ENCODE data around the gene CA10. TPM values are rescaled to one million over a fixed set of nuclear protein-coding genes. Genes with fewer than 3 reads are reported as not detected.

The CA10 gene
- total and polyA plus RNA-seq, 2 of the 4 experiments (the other 2 are of a cell fraction): not detected

DNA sequence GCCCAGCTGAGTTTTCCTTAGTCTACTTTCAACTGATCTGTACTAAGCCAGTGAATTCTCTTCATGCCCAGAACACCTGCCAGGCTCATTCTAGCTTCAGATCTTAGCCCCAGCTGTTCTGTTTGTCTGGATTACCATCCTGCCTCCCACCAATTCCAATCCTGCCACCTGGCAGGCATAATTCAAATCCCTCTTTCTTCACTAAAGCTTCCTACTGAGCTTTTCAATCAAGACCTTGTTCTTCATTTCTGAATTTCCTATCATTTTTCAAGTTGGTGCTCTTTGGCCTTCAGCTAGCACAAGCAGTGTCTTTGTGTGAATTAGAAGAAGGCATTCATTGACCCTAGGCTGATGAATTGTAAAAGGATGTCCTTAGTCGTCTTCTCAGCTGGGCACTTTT, 540.5 kb downstream of the CA10 start:
- H2BK15ac ChIP-seq (ENCODE audit: low read depth, low read length): no peak overlapping the region
- H4K20me1 ChIP-seq (ENCODE audit: insufficient read depth, low read length): no peaks in the 10 kb centered on the region
- no peak overlapping the region for H4K91ac ChIP-seq (ENCODE audit: insufficient read depth, low read depth, low read length)
- no peak overlapping the region for H2AFZ ChIP-seq (replicated peaks; ENCODE audit: low read length, poor library complexity)
- no peak overlapping the region for H2BK120ac ChIP-seq (ENCODE audit: low read depth, low read length)
- POLR2A ChIA-PET (ENCODE audit: unreplicated experiment): no interaction called here
- intact Hi-C loops (cut with micrococcal nuclease) (no loop called here), dilution Hi-C loops (cut with HindIII; ENCODE audit: low sequenced_read_pairs, unreplicated experiment) (no loop called here), in situ Hi-C loops (cut with MboI; ENCODE audit: low sequenced_read_pairs) (no loop called here)
- no peak for ATAC-seq (ENCODE audit: low read depth)
- no peak overlapping the region for H3K4ac ChIP-seq (ENCODE audit: low read depth, low read length)
- no peak overlapping the region for H3K9ac ChIP-seq (ENCODE audit: low read depth, low read length)
- H3K27me3 ChIP-seq (ENCODE audit: control insufficient read depth, insufficient read depth, low read length): no peaks in the 10 kb centered on the region
- no peak overlapping the region for H2BK5ac ChIP-seq (ENCODE audit: low read depth, low read length, poor library complexity, severe bottlenecking)
- WGBS, 2 experiments (ENCODE audit: extremely low coverage in 2 of 2, insufficient read length in 1 of 2): no CpG with 5 or more reads among the region's 1 CpG
- no peak overlapping the region for H2AK9ac ChIP-seq (replicated peaks; ENCODE audit: low read depth, low read length, poor library complexity)
- no peaks in the 10 kb centered on the region for H3K79me1 ChIP-seq (ENCODE audit: low read depth in 1 of 2, low read length in 2 of 2)
- no TSS peak for BruUV-seq (replicated peaks)
- no peak overlapping the region for H3K14ac ChIP-seq (replicated peaks; ENCODE audit: low read depth, low read length)
- no peak overlapping the region for H2AK5ac ChIP-seq (ENCODE audit: low read depth, low read length)
- DNase-seq: no peak
- CTCF ChIA-PET: no interaction called here
- no peak overlapping the region for H3K4me3 ChIP-seq (ENCODE audit: insufficient read depth, low read depth, low read length)
- H4K5ac ChIP-seq (ENCODE audit: low read depth, low read length): no peak overlapping the region
- no peak overlapping the region for H4K8ac ChIP-seq (ENCODE audit: low read depth in 2 of 2, low read length in 2 of 2)
- H2BK20ac ChIP-seq (ENCODE audit: low read depth, low read length): no peak overlapping the region
- no peak overlapping the region for H3K27ac ChIP-seq (ENCODE audit: insufficient read depth, low read length)
- TF ChIP-seq RFX5 (IDR thresholded peaks at IDR 0.05; ENCODE audit: low read depth, low read length) (no peak), CEBPB (IDR thresholded peaks at IDR 0.05; ENCODE audit: low read depth, low read length) (no peak), NFE2L2 (IDR thresholded peaks at IDR 0.05; ENCODE audit: low read depth, low read length) (no peak), FOS (IDR thresholded peaks at IDR 0.05; ENCODE audit: low read depth, low read length) (no peak), MXI1 (IDR thresholded peaks at IDR 0.05; ENCODE audit: borderline replicate concordance, low read depth, low read length) (no peak), POLR2A (IDR thresholded peaks at IDR 0.05; ENCODE audit: low read depth, low read length) (no peak), RCOR1 (IDR thresholded peaks at IDR 0.05; ENCODE audit: insufficient replicate concordance, low read length) (no peak), BHLHE40 (IDR thresholded peaks at IDR 0.05; ENCODE audit: low read depth, low read length) (no peak), MAZ (IDR thresholded peaks at IDR 0.05; ENCODE audit: borderline replicate concordance, low read depth, low read length) (no peak), RAD21 (IDR thresholded peaks at IDR 0.05; ENCODE audit: low read length) (no peak), CHD1 (IDR thresholded peaks at IDR 0.05; ENCODE audit: low read depth, low read length) (no peak), MAFK (IDR thresholded peaks at IDR 0.05; ENCODE audit: low read depth, low read length) (no peak)
- TF ChIP-seq, protein P1, sequence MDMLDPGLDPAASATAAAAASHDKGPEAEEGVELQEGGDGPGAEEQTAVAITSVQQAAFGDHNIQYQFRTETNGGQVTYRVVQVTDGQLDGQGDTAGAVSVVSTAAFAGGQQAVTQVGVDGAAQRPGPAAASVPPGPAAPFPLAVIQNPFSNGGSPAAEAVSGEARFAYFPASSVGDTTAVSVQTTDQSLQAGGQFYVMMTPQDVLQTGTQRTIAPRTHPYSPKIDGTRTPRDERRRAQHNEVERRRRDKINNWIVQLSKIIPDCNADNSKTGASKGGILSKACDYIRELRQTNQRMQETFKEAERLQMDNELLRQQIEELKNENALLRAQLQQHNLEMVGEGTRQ (IDR thresholded peaks at IDR 0.05; ENCODE audit: low read depth, low read length): no peak
- TF ChIP-seq, protein P2, sequence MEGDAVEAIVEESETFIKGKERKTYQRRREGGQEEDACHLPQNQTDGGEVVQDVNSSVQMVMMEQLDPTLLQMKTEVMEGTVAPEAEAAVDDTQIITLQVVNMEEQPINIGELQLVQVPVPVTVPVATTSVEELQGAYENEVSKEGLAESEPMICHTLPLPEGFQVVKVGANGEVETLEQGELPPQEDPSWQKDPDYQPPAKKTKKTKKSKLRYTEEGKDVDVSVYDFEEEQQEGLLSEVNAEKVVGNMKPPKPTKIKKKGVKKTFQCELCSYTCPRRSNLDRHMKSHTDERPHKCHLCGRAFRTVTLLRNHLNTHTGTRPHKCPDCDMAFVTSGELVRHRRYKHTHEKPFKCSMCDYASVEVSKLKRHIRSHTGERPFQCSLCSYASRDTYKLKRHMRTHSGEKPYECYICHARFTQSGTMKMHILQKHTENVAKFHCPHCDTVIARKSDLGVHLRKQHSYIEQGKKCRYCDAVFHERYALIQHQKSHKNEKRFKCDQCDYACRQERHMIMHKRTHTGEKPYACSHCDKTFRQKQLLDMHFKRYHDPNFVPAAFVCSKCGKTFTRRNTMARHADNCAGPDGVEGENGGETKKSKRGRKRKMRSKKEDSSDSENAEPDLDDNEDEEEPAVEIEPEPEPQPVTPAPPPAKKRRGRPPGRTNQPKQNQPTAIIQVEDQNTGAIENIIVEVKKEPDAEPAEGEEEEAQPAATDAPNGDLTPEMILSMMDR (conservative IDR thresholded peaks at IDR 0.05; ENCODE audit: low read depth, low read length): no peak
- H3K4me2 ChIP-seq (ENCODE audit: low read depth, low read length): no peak overlapping the region
- no peaks in the 10 kb centered on the region for H3K9me1 ChIP-seq (ENCODE audit: insufficient read depth, low read length)
- H3K9me3 ChIP-seq (ENCODE audit: control insufficient read depth, insufficient read depth, low read length): peaks cover 13% of the 10 kb centered on the region
- no peaks in the 10 kb centered on the region for H3K4me1 ChIP-seq (ENCODE audit: control insufficient read depth, insufficient read depth, low read length)
- H3K18ac ChIP-seq (ENCODE audit: low read depth, low read length): no peak overlapping the region
- no peak overlapping the region for H3K23ac ChIP-seq (ENCODE audit: low read depth, low read length)
- H3K56ac ChIP-seq (ENCODE audit: extremely low read depth, insufficient read depth, low read length): no peak overlapping the region
- no peaks in the 10 kb centered on the region for H3K36me3 ChIP-seq (ENCODE audit: control insufficient read depth, insufficient read depth, low read length)
